ENCODE measurements around the gene OR6V1.

GRCh38 chr7:143068446-143068845 lies 16.3 kb downstream of the OR6V1 start:
- TF ChIP-seq FOSB (CRISPR knock-in tag; IDR thresholded peaks at IDR 0.05), result no peak
- no peak for TF ChIP-seq CBX8 (IDR thresholded peaks at IDR 0.05)
- TF ChIP-seq POLR2A (IDR thresholded peaks at IDR 0.05; ENCODE audit: low read length), result no peak
- no peak for TF ChIP-seq CTCF (IDR thresholded peaks at IDR 0.05)
- no peak for TF ChIP-seq NFE2L2 (conservative IDR thresholded peaks at IDR 0.05; ENCODE audit: low read length)
- no peak for TF ChIP-seq ESRRA (IDR thresholded peaks at IDR 0.05; ENCODE audit: borderline replicate concordance, low read length)
- no peak for TF ChIP-seq RCOR1 (IDR thresholded peaks at IDR 0.05; ENCODE audit: low read depth, low read length)
- no peak for TF ChIP-seq MAX (IDR thresholded peaks at IDR 0.05)
- no peak for TF ChIP-seq NR3C1 (IDR thresholded peaks at IDR 0.05)
- TF ChIP-seq USF2 (IDR thresholded peaks at IDR 0.05), result no peak
- TF ChIP-seq NPAS2 (CRISPR knock-in tag; IDR thresholded peaks at IDR 0.05; ENCODE audit: borderline replicate concordance), result no peak
- TF ChIP-seq HMGXB4 (CRISPR knock-in tag; IDR thresholded peaks at IDR 0.05; ENCODE audit: borderline replicate concordance), result no peak
- no peak for TF ChIP-seq E2F6 (IDR thresholded peaks at IDR 0.05; ENCODE audit: borderline replicate concordance, low read depth)

Data from A549 (cell line).